ENCODE results near the gene MYO18A.

DNA sequence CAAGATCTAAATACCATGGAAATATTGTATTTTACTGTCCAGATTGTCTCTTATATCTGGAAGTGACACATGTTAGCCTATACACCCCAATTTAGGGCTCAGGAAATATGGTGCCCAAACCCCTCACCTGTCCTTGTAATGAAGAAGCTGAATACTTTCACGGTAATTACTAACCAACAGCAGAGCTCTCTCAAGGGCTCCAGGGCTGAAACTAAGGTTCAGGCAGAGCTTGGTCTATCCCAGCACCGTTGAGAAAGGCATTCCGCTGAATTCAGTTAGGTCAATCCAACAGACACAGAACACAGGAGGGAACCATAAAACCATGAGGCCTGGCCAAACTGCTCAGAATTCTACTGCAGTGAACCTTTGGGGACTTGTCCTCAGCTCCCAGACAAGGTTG, 14.9 kb downstream of the MYO18A start:
- TF ChIP-seq, protein P1, sequence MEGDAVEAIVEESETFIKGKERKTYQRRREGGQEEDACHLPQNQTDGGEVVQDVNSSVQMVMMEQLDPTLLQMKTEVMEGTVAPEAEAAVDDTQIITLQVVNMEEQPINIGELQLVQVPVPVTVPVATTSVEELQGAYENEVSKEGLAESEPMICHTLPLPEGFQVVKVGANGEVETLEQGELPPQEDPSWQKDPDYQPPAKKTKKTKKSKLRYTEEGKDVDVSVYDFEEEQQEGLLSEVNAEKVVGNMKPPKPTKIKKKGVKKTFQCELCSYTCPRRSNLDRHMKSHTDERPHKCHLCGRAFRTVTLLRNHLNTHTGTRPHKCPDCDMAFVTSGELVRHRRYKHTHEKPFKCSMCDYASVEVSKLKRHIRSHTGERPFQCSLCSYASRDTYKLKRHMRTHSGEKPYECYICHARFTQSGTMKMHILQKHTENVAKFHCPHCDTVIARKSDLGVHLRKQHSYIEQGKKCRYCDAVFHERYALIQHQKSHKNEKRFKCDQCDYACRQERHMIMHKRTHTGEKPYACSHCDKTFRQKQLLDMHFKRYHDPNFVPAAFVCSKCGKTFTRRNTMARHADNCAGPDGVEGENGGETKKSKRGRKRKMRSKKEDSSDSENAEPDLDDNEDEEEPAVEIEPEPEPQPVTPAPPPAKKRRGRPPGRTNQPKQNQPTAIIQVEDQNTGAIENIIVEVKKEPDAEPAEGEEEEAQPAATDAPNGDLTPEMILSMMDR (IDR thresholded peaks at IDR 0.05; ENCODE audit: insufficient read depth, low read length), result no peak
- TF ChIP-seq, protein P2, sequence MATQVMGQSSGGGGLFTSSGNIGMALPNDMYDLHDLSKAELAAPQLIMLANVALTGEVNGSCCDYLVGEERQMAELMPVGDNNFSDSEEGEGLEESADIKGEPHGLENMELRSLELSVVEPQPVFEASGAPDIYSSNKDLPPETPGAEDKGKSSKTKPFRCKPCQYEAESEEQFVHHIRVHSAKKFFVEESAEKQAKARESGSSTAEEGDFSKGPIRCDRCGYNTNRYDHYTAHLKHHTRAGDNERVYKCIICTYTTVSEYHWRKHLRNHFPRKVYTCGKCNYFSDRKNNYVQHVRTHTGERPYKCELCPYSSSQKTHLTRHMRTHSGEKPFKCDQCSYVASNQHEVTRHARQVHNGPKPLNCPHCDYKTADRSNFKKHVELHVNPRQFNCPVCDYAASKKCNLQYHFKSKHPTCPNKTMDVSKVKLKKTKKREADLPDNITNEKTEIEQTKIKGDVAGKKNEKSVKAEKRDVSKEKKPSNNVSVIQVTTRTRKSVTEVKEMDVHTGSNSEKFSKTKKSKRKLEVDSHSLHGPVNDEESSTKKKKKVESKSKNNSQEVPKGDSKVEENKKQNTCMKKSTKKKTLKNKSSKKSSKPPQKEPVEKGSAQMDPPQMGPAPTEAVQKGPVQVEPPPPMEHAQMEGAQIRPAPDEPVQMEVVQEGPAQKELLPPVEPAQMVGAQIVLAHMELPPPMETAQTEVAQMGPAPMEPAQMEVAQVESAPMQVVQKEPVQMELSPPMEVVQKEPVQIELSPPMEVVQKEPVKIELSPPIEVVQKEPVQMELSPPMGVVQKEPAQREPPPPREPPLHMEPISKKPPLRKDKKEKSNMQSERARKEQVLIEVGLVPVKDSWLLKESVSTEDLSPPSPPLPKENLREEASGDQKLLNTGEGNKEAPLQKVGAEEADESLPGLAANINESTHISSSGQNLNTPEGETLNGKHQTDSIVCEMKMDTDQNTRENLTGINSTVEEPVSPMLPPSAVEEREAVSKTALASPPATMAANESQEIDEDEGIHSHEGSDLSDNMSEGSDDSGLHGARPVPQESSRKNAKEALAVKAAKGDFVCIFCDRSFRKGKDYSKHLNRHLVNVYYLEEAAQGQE (IDR thresholded peaks at IDR 0.05; ENCODE audit: insufficient replicate concordance, low read depth), result no peak
- no peak for TF ChIP-seq POLR2AphosphoS5 (IDR thresholded peaks at IDR 0.05; ENCODE audit: low read depth)
